HepG2 (cell line): Measurements from ENCODE around the gene SNRNP27. TPM values are rescaled to one million over a fixed set of nuclear protein-coding genes. Genes with fewer than 3 reads are reported as not detected.

Source experiments
- ADNP ChIP-seq: sonication (generic); formaldehyde crosslinking; IDR thresholded peaks from 2 replicates; pipeline ENCODE4 v1.4.0; 2020; ENCODE audit warnings: missing genetic modification reagents
- ATAD3A ChIP-seq: sonication (generic); formaldehyde crosslinking; IDR thresholded peaks from 2 replicates; pipeline ENCODE4 v1.4.0; 2020; ENCODE audit warnings: missing genetic modification reagents
- ATRX ChIP-seq: sonication (generic); formaldehyde crosslinking; IDR thresholded peaks from 2 replicates; pipeline ENCODE4 v1.4.0; 2020; ENCODE audit warnings: missing genetic modification reagents, borderline replicate concordance
- ELF4 ChIP-seq: sonication (generic); formaldehyde crosslinking; IDR thresholded peaks from 2 replicates; pipeline ENCODE4 v1.5.0; 2020; ENCODE audit warnings: missing genetic modification reagents, mild to moderate bottlenecking, moderate library complexity, borderline replicate concordance
- FOSL1 ChIP-seq: sonication (generic); formaldehyde crosslinking; IDR thresholded peaks from 2 replicates; pipeline ENCODE4 v1.9.0; 2021; ENCODE audit warnings: missing genetic modification reagents, borderline replicate concordance
- HHEX ChIP-seq: IDR thresholded peaks from 2 replicates; pipeline ENCODE4 v1.6.1; 2016; ENCODE audit warnings: control low read depth
- MED1 ChIP-seq: sonication (generic); formaldehyde crosslinking; IDR thresholded peaks from 2 replicates; pipeline ENCODE4 v1.4.0; 2020; ENCODE audit warnings: missing genetic modification reagents
- RBFOX2 ChIP-seq: fragments of 200-400 bp; formaldehyde crosslinking; IDR thresholded peaks from 2 replicates; pipeline ENCODE4 v1.6.1; 2017; ENCODE audit warnings: low read depth, mild to moderate bottlenecking, low read length
- RFXAP ChIP-seq: sonication (generic); formaldehyde crosslinking; IDR thresholded peaks from 2 replicates; pipeline ENCODE4 v1.4.0; 2020; ENCODE audit warnings: missing genetic modification reagents, borderline replicate concordance
- ZBTB37 ChIP-seq: sonication (generic); formaldehyde crosslinking; IDR thresholded peaks from 2 replicates; pipeline ENCODE4 v1.4.0; 2020; ENCODE audit warnings: mild to moderate bottlenecking, missing genetic modification reagents
- ZBTB49 ChIP-seq: sonication (generic); formaldehyde crosslinking; IDR thresholded peaks from 2 replicates; pipeline ENCODE4 v1.4.0; 2020; ENCODE audit warnings: missing genetic modification reagents, borderline replicate concordance
- ZNF160 ChIP-seq: sonication (generic); formaldehyde crosslinking; IDR thresholded peaks from 2 replicates; pipeline ENCODE4 v1.8.0; 2022; ENCODE audit warnings: mild to moderate bottlenecking, inconsistent platforms, missing genetic modification reagents
- ZNF530 ChIP-seq: sonication (generic); formaldehyde crosslinking; IDR thresholded peaks from 2 replicates; pipeline ENCODE4 v1.5.0; 2020; ENCODE audit warnings: low read depth, mild to moderate bottlenecking, missing genetic modification reagents
- ZNF567 ChIP-seq: sonication (generic); formaldehyde crosslinking; IDR thresholded peaks from 2 replicates; pipeline ENCODE4 v1.8.1; 2023; ENCODE audit warnings: mild to moderate bottlenecking, missing genetic modification reagents, borderline replicate concordance
- ZNF577 ChIP-seq: sonication (generic); formaldehyde crosslinking; IDR thresholded peaks from 2 replicates; pipeline ENCODE4 v1.4.0; 2020; ENCODE audit warnings: mild to moderate bottlenecking, low read depth, missing genetic modification reagents, borderline replicate concordance
- ZNF790 ChIP-seq: sonication (generic); formaldehyde crosslinking; IDR thresholded peaks from 2 replicates; pipeline ENCODE4 v1.8.0; 2022; ENCODE audit warnings: missing genetic modification reagents, mild to moderate bottlenecking, borderline replicate concordance
- polyA plus RNA-seq, 8 experiments: library from polyadenylated mRNA; depleted of rRNA in 3 of 8; stranded (reverse) in 7 of 8; unstranded in 1 of 8; fragments of >200 nt; fragmentation: Illumina TruSeq in 4 of 8; extraction: Trizol in 4 of 8; gene quantifications; 2 replicates each; pipeline versions ENCODE4 v1.2.1 to v1.2.3, GENCODE V29; 2011 to 2016; ENCODE audit warnings: low read depth in 4 of 8, missing spikeins in 1 of 8, mixed read lengths in 1 of 8; ENCODE audit not compliant: insufficient read depth in 1 of 8
- total RNA-seq, 5 experiments: library from RNA; depleted of rRNA; stranded (reverse); fragments of >200 nt; fragmentation: Illumina TruSeq; extraction: Trizol; gene quantifications; 2 replicates each; pipeline ENCODE4 v1.2.3, GENCODE V29; 2016; ENCODE audit warnings: low read depth in 1 of 5
- TF ChIP-seq, protein P1 (sequence below): sonication (generic); formaldehyde crosslinking; IDR thresholded peaks from 2 replicates; pipeline ENCODE4 v1.4.0; 2020; ENCODE audit warnings: missing genetic modification reagents
- TF ChIP-seq, protein P2 (sequence below): sonication (generic); formaldehyde crosslinking; IDR thresholded peaks from 2 replicates; pipeline ENCODE4 v1.9.0; 2021; ENCODE audit warnings: missing genetic modification reagents, mild to moderate bottlenecking, borderline replicate concordance
- TF ChIP-seq, protein P3 (sequence below): sonication (generic); formaldehyde crosslinking; IDR thresholded peaks from 2 replicates; pipeline ENCODE4 v1.5.1; 2020; ENCODE audit warnings: missing genetic modification reagents, mild to moderate bottlenecking, borderline replicate concordance
- TF ChIP-seq, protein P4 (sequence below): sonication (generic); formaldehyde crosslinking; IDR thresholded peaks from 2 replicates; pipeline ENCODE4 v1.4.0; 2020; ENCODE audit warnings: missing genetic modification reagents

SNRNP27 gene
- total and polyA plus RNA-seq, 2 of the 13 experiments (the other 11 are each of a cell fraction or from before 2014, with no cell fraction given), result 49.8 to 54.6 TPM

GRCh38 chr2:69933839-69934613, 40.3 kb downstream of the SNRNP27 start (continued):
- TF ChIP-seq RFXAP (CRISPR knock-in tag), result no peak
- TF ChIP-seq ZNF160, result no peak
- TF ChIP-seq ZNF577 (CRISPR knock-in tag), result no peak
- peak; percentile 48; the same call in 1 of the 2 replicates for TF ChIP-seq ELF4
- TF ChIP-seq RBFOX2, result no peak
- TF ChIP-seq ZNF567 (CRISPR knock-in tag), result no peak
- TF ChIP-seq, protein P1, sequence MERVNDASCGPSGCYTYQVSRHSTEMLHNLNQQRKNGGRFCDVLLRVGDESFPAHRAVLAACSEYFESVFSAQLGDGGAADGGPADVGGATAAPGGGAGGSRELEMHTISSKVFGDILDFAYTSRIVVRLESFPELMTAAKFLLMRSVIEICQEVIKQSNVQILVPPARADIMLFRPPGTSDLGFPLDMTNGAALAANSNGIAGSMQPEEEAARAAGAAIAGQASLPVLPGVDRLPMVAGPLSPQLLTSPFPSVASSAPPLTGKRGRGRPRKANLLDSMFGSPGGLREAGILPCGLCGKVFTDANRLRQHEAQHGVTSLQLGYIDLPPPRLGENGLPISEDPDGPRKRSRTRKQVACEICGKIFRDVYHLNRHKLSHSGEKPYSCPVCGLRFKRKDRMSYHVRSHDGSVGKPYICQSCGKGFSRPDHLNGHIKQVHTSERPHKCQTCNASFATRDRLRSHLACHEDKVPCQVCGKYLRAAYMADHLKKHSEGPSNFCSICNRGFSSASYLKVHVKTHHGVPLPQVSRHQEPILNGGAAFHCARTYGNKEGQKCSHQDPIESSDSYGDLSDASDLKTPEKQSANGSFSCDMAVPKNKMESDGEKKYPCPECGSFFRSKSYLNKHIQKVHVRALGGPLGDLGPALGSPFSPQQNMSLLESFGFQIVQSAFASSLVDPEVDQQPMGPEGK (CRISPR knock-in tag), result peak; percentile 30; the same call in 1 of the 2 replicates
- TF ChIP-seq MED1 (CRISPR knock-in tag), result peak; percentile 73
- no peak for TF ChIP-seq ADNP
- TF ChIP-seq ZBTB49 (CRISPR knock-in tag), result no peak
- no peak for TF ChIP-seq ZNF530 (CRISPR knock-in tag)
- TF ChIP-seq, protein P2, sequence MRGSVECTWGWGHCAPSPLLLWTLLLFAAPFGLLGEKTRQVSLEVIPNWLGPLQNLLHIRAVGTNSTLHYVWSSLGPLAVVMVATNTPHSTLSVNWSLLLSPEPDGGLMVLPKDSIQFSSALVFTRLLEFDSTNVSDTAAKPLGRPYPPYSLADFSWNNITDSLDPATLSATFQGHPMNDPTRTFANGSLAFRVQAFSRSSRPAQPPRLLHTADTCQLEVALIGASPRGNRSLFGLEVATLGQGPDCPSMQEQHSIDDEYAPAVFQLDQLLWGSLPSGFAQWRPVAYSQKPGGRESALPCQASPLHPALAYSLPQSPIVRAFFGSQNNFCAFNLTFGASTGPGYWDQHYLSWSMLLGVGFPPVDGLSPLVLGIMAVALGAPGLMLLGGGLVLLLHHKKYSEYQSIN (CRISPR knock-in tag), result no peak
- TF ChIP-seq, protein P3, sequence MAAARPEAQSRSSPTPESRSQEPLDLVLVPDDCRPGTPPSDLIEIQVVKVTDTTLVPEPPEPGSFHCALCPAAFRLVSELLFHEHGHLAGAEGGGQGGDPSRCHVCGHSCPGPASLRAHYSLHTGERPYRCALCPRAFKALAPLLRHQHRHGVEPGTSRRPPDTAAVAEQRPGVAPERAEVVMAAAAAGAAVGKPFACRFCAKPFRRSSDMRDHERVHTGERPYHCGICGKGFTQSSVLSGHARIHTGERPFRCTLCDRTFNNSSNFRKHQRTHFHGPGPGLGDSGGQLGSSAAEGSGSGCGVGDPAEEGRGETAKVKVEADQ, result no peak
- no peak for TF ChIP-seq HHEX
- no peak for TF ChIP-seq ATRX (CRISPR knock-in tag)
- no peak for TF ChIP-seq ZNF790 (CRISPR knock-in tag)
- no peak for TF ChIP-seq FOSL1 (CRISPR knock-in tag)
- TF ChIP-seq ZBTB37, result no peak
- no peak for TF ChIP-seq ATAD3A (CRISPR knock-in tag)
- TF ChIP-seq, protein P4, sequence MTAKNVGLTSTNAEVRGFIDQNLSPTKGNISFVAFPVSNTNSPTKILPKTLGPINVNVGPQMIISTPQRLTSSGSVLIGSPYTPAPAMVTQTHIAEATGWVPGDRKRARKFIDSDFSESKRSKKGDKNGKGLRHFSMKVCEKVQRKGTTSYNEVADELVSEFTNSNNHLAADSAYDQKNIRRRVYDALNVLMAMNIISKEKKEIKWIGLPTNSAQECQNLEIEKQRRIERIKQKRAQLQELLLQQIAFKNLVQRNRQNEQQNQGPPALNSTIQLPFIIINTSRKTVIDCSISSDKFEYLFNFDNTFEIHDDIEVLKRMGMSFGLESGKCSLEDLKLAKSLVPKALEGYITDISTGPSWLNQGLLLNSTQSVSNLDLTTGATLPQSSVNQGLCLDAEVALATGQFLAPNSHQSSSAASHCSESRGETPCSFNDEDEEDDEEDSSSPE (CRISPR knock-in tag), result no peak
